Measurements from ENCODE around the gene SRBD1. TPM values are rescaled to one million over a fixed set of nuclear protein-coding genes. Genes with fewer than 3 reads are reported as not detected.

Gene SRBD1
- polyA plus RNA-seq, 1 donor from 2014 or later, result 5.3 TPM

GRCh38 chr2:45606796-45607195, 4.3 kb downstream of the SRBD1 start:
- Histone ChIP-seq H3K4me2 (ENCODE audit: low read length) (no peak overlapping the region), H3K36me3 (ENCODE audit: insufficient read depth, low read length) (no peaks in the 10 kb centered on the region), H3K27me3 (ENCODE audit: insufficient read depth, low read depth, low read length) (no peaks in the 10 kb centered on the region), H3K9me3 (ENCODE audit: low read length) (no peaks in the 10 kb centered on the region), H3K9me2 (ENCODE audit: insufficient read depth, low read length) (no peaks in the 10 kb centered on the region), H3K9ac (ENCODE audit: low read length) (no peak overlapping the region), H3K4me3 (ENCODE audit: low read length) (no peak overlapping the region), H2AFZ (ENCODE audit: low read depth, low read length) (no peak overlapping the region), H3F3A (ENCODE audit: insufficient read depth, low read length, poor library complexity, severe bottlenecking) (no peaks in the 10 kb centered on the region), H4K20me1 (ENCODE audit: insufficient read depth) (no peaks in the 10 kb centered on the region), H3K27ac (ENCODE audit: low read length) (no peak overlapping the region), H3K79me2 (replicated peaks; ENCODE audit: insufficient read depth, low read length) (no peaks in the 10 kb centered on the region)
- TF ChIP-seq MXI1 (conservative IDR thresholded peaks at IDR 0.05; ENCODE audit: poor library complexity, severe bottlenecking) (no peak), SMC3 (conservative IDR thresholded peaks at IDR 0.05; ENCODE audit: poor library complexity) (no peak), REST (IDR thresholded peaks at IDR 0.05; ENCODE audit: borderline replicate concordance) (no peak), RAD21 (conservative IDR thresholded peaks at IDR 0.05) (no peak), CTCF (IDR thresholded peaks at IDR 0.05; ENCODE audit: poor library complexity, severe bottlenecking) (no peak), TAF1 (IDR thresholded peaks at IDR 0.05; ENCODE audit: low read depth) (no peak)

- Histone ChIP-seq H2AFZ (ENCODE audit: low read depth, low read length) (no peak overlapping the region), H3K4me3 (ENCODE audit: low read length) (no peak overlapping the region), H3K9me2 (ENCODE audit: insufficient read depth, low read length) (no peaks in the 10 kb centered on the region), H3F3A (ENCODE audit: insufficient read depth, low read length, poor library complexity, severe bottlenecking) (no peaks in the 10 kb centered on the region), H3K79me2 (replicated peaks; ENCODE audit: insufficient read depth, low read length) (no peaks in the 10 kb centered on the region), H3K27me3 (ENCODE audit: insufficient read depth, low read depth, low read length) (no peaks in the 10 kb centered on the region), H3K9ac (ENCODE audit: low read length) (no peak overlapping the region), H3K4me2 (ENCODE audit: low read length) (no peak overlapping the region), H3K27ac (ENCODE audit: low read length) (no peak overlapping the region), H3K9me3 (ENCODE audit: low read length) (no peaks in the 10 kb centered on the region), H3K36me3 (ENCODE audit: insufficient read depth, low read length) (no peaks in the 10 kb centered on the region), H4K20me1 (ENCODE audit: insufficient read depth) (no peaks in the 10 kb centered on the region)
- TF ChIP-seq EZH2 (IDR thresholded peaks at IDR 0.05; ENCODE audit: borderline replicate concordance, insufficient read depth, low read length, poor library complexity, severe bottlenecking), result no peak
- TF ChIP-seq MXI1 (conservative IDR thresholded peaks at IDR 0.05; ENCODE audit: poor library complexity, severe bottlenecking), result no peak
- no peak for TF ChIP-seq POLR2AphosphoS5 (IDR thresholded peaks at IDR 0.05)
- no peak for TF ChIP-seq EP300 (conservative IDR thresholded peaks at IDR 0.05; ENCODE audit: poor library complexity, severe bottlenecking)
These were observed 6.0 kb downstream of the SRBD1 start for GRCh38 chr2:45605116-45605515.

GRCh38 chr2:45602624-45603023, 8.4 kb downstream of the SRBD1 start:
- TF ChIP-seq EZH2 (IDR thresholded peaks at IDR 0.05; ENCODE audit: borderline replicate concordance, insufficient read depth, low read length, poor library complexity, severe bottlenecking) (no peak), REST (IDR thresholded peaks at IDR 0.05; ENCODE audit: borderline replicate concordance) (no peak), EP300 (conservative IDR thresholded peaks at IDR 0.05; ENCODE audit: poor library complexity, severe bottlenecking) (no peak), MXI1 (conservative IDR thresholded peaks at IDR 0.05; ENCODE audit: poor library complexity, severe bottlenecking) (no peak)
- H3K27me3 ChIP-seq (ENCODE audit: insufficient read depth, low read depth, low read length), result no peaks in the 10 kb centered on the region
- H3K36me3 ChIP-seq (ENCODE audit: insufficient read depth, low read length), result no peaks in the 10 kb centered on the region
- H3F3A ChIP-seq (ENCODE audit: insufficient read depth, low read length, poor library complexity, severe bottlenecking), result no peaks in the 10 kb centered on the region
- no peaks in the 10 kb centered on the region for H3K9me2 ChIP-seq (ENCODE audit: insufficient read depth, low read length)
- H3K9ac ChIP-seq (ENCODE audit: low read length), result no peak overlapping the region
- no peak overlapping the region for H3K27ac ChIP-seq (ENCODE audit: low read length)
- H2AFZ ChIP-seq (ENCODE audit: low read depth, low read length), result no peak overlapping the region
- H3K4me3 ChIP-seq (ENCODE audit: low read length), result no peak overlapping the region
- H3K79me2 ChIP-seq (replicated peaks; ENCODE audit: insufficient read depth, low read length), result no peaks in the 10 kb centered on the region
- H4K20me1 ChIP-seq (ENCODE audit: insufficient read depth), result no peaks in the 10 kb centered on the region
- no peaks in the 10 kb centered on the region for H3K9me3 ChIP-seq (ENCODE audit: low read length)
- H3K4me2 ChIP-seq (ENCODE audit: low read length), result no peak overlapping the region

Data from neural cell (in vitro differentiated cells).